ENCODE data around the gene ZNF79. TPM values are rescaled to one million over a fixed set of nuclear protein-coding genes. Genes with fewer than 3 reads are reported as not detected.

Gene ZNF79
- total and polyA plus RNA-seq, 9 of the 15 experiments (the other 6 are each of a cell fraction or from before 2014, with no cell fraction given): 0.62 to 7.0 (median 4.1) TPM

DNA sequence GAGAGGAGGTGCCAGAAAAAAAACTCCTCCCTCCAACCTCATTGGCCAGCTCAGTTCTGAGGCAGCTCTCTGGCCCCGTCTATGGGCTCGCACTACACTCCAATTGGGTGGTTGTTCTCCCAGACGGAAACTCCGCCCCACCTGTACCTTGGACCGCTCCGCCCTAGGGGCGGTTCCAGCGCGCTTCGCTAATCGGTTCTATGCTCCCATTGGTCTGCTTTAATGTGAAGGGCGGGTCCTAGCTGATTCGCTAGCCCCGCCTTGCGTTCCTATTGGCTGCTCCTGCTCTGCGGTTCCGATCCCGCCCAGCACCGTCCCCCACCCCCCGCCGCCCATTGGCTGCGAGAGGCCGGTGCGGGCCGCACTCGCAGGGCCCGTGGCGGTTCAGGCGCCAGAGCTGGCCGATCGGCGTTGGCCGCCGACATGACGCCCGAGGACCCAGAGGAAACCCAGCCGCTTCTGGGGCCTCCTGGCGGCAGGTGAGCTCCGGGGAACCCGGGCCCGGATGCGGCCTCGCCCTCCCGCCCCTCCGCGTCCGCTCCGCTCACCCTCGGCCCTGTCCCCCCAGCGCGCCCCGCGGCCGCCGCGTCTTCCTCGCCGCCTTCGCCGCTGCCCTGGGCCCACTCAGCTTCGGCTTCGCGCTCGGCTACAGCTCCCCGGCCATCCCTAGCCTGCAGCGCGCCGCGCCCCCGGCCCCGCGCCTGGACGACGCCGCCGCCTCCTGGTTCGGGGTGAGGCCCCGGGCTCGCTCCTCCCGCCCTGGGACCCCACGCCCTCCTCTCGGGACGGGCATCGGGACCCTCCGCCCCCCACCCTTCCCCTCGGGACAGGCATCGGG, 27.2 kb upstream of the ZNF79 start, which contains the start of gene SLC2A8 (continued):
- TF ChIP-seq SUPT5H (IDR thresholded peaks at IDR 0.05) (peak; percentile 22; the same call in 1 of the 2 replicates), RBM15 (IDR thresholded peaks at IDR 0.05; ENCODE audit: insufficient read depth, low read length) (no peak), RAD51 (IDR thresholded peaks at IDR 0.05; ENCODE audit: borderline replicate concordance, low read depth) (no peak), RFX7 (CRISPR knock-in tag; IDR thresholded peaks at IDR 0.05) (no peak), EHMT2 (IDR thresholded peaks at IDR 0.05) (no peak), TARDBP (IDR thresholded peaks at IDR 0.05) (no peak), ID3 (CRISPR knock-in tag; IDR thresholded peaks at IDR 0.05) (no peak), ID3 (tag; IDR thresholded peaks at IDR 0.05) (0 out of 2 replicates have a peak, but pooled peaks have one; percentile 17), ZNF224 (CRISPR knock-in tag; IDR thresholded peaks at IDR 0.05) (peak; percentile 55; the same call in 1 of the 2 replicates), ZNF436 (CRISPR knock-in tag; IDR thresholded peaks at IDR 0.05) (no peak), IFI16 (CRISPR knock-in tag; IDR thresholded peaks at IDR 0.05) (no peak), MTA3 (IDR thresholded peaks at IDR 0.05; ENCODE audit: borderline replicate concordance) (no peak; the same call in 1 of the 2 replicates), HMG20A (CRISPR knock-in tag; conservative IDR thresholded peaks at IDR 0.05) (no peak), NR3C1 (CRISPR knock-in tag; IDR thresholded peaks at IDR 0.05) (peak; percentile 65; the same call in 1 of the 2 replicates), MBD2 (IDR thresholded peaks at IDR 0.05; ENCODE audit: borderline replicate concordance, low read depth) (peak; percentile 88), BDP1 (IDR thresholded peaks at IDR 0.05; ENCODE audit: insufficient read depth, insufficient read length) (no peak), TAF1 (IDR thresholded peaks at IDR 0.05; ENCODE audit: control insufficient read depth, extremely low read depth, insufficient read depth, low read length, severe bottlenecking) (peak; percentile 35), ZNF121 (CRISPR knock-in tag; conservative IDR thresholded peaks at IDR 0.05) (peak; percentile 31; the same call in 1 of the 2 replicates), ARNT (IDR thresholded peaks at IDR 0.05) (no peak), BCL6 (CRISPR knock-in tag; IDR thresholded peaks at IDR 0.05) (no peak), TGIF2 (CRISPR knock-in tag; IDR thresholded peaks at IDR 0.05) (peak; percentile 81; the same call in 1 of the 2 replicates), DPF2 (IDR thresholded peaks at IDR 0.05) (no peak)
- TF ChIP-seq, protein P1, sequence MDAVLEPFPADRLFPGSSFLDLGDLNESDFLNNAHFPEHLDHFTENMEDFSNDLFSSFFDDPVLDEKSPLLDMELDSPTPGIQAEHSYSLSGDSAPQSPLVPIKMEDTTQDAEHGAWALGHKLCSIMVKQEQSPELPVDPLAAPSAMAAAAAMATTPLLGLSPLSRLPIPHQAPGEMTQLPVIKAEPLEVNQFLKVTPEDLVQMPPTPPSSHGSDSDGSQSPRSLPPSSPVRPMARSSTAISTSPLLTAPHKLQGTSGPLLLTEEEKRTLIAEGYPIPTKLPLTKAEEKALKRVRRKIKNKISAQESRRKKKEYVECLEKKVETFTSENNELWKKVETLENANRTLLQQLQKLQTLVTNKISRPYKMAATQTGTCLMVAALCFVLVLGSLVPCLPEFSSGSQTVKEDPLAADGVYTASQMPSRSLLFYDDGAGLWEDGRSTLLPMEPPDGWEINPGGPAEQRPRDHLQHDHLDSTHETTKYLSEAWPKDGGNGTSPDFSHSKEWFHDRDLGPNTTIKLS (IDR thresholded peaks at IDR 0.05; ENCODE audit: borderline replicate concordance, low read depth): 0 out of 2 replicates have a peak, but pooled peaks have one; percentile 5
- TF ChIP-seq, protein P2, sequence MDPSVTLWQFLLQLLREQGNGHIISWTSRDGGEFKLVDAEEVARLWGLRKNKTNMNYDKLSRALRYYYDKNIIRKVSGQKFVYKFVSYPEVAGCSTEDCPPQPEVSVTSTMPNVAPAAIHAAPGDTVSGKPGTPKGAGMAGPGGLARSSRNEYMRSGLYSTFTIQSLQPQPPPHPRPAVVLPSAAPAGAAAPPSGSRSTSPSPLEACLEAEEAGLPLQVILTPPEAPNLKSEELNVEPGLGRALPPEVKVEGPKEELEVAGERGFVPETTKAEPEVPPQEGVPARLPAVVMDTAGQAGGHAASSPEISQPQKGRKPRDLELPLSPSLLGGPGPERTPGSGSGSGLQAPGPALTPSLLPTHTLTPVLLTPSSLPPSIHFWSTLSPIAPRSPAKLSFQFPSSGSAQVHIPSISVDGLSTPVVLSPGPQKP (CRISPR knock-in tag; IDR thresholded peaks at IDR 0.05): no peak
- TF ChIP-seq, protein P3, sequence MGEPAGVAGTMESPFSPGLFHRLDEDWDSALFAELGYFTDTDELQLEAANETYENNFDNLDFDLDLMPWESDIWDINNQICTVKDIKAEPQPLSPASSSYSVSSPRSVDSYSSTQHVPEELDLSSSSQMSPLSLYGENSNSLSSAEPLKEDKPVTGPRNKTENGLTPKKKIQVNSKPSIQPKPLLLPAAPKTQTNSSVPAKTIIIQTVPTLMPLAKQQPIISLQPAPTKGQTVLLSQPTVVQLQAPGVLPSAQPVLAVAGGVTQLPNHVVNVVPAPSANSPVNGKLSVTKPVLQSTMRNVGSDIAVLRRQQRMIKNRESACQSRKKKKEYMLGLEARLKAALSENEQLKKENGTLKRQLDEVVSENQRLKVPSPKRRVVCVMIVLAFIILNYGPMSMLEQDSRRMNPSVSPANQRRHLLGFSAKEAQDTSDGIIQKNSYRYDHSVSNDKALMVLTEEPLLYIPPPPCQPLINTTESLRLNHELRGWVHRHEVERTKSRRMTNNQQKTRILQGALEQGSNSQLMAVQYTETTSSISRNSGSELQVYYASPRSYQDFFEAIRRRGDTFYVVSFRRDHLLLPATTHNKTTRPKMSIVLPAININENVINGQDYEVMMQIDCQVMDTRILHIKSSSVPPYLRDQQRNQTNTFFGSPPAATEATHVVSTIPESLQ (CRISPR knock-in tag; IDR thresholded peaks at IDR 0.05): no peak
